Fibroblast of lung (primary cell): ENCODE results near the gene KCNK10. TPM values are rescaled to one million over a fixed set of nuclear protein-coding genes. Genes with fewer than 3 reads are reported as not detected.

Source experiments
- DNase-seq, 2 donors: peaks; one replicate each; pipeline versions ENCODE4 v3.0.0 to v3.0.0-alpha.2; 2010; ENCODE audit warnings: low read depth in 2 of 2
- H2AFZ ChIP-seq: 2 replicates; pipeline ENCODE4 v1.5.1; 2012; ENCODE audit warnings: low read length, control low read depth, inconsistent platforms
- H3K27ac ChIP-seq: 2 replicates; pipeline ENCODE4 v1.5.1; 2011; ENCODE audit warnings: low read length, control low read depth; ENCODE audit not compliant: insufficient read depth
- H3K27me3 ChIP-seq: 2 replicates; pipeline ENCODE4 v1.5.1; 2011; ENCODE audit warnings: mild to moderate bottlenecking, low read length; ENCODE audit not compliant: control insufficient read depth, insufficient read depth
- H3K36me3 ChIP-seq: 2 replicates; pipeline ENCODE4 v1.5.1; 2011; ENCODE audit warnings: low read length; ENCODE audit not compliant: control insufficient read depth, insufficient read depth
- H3K4me1 ChIP-seq: 2 replicates; pipeline ENCODE4 v1.5.1; 2011; ENCODE audit warnings: low read length; ENCODE audit not compliant: control insufficient read depth, insufficient read depth; ENCODE audit errors: extremely low read depth
- H3K4me2 ChIP-seq: 2 replicates; pipeline ENCODE4 v1.5.1; 2011; ENCODE audit warnings: low read length, control low read depth; ENCODE audit not compliant: insufficient read depth; ENCODE audit errors: extremely low read depth
- H3K4me3 ChIP-seq, 4 experiments: fragments of 200-600 bp in 1 of 4; sonication (generic) in 1 of 4; replicated peaks in 1 of 4; 2 replicates each; pipeline ENCODE4 v1.5.1; 2011 to 2016; ENCODE audit warnings: low read length in 4 of 4, low read depth in 3 of 4, mild to moderate bottlenecking in 3 of 4, control low read depth in 2 of 4, inconsistent platforms in 1 of 4, mixed read lengths in 1 of 4; ENCODE audit not compliant: insufficient read depth in 1 of 4; ENCODE audit errors: control extremely low read depth in 1 of 4
- H3K79me2 ChIP-seq: 2 replicates; pipeline ENCODE4 v1.5.1; 2012; ENCODE audit warnings: mild to moderate bottlenecking, low read length, inconsistent platforms; ENCODE audit not compliant: control insufficient read depth, insufficient read depth
- H3K9ac ChIP-seq: 2 replicates; pipeline ENCODE4 v1.5.1; 2011; ENCODE audit warnings: mild to moderate bottlenecking, low read length, control low read depth; ENCODE audit not compliant: insufficient read depth
- H3K9me3 ChIP-seq: 2 replicates; pipeline ENCODE4 v1.5.1; 2012; ENCODE audit warnings: low read depth, low read length; ENCODE audit not compliant: control insufficient read depth, insufficient read depth
- H4K20me1 ChIP-seq: 2 replicates; pipeline ENCODE4 v1.5.1; 2011; ENCODE audit warnings: low read length; ENCODE audit not compliant: control insufficient read depth, insufficient read depth; ENCODE audit errors: extremely low read depth
- EZH2 ChIP-seq: IDR thresholded peaks from 2 replicates; pipeline ENCODE4 v1.5.1; 2012; ENCODE audit warnings: low read length, control low read depth, mild to moderate bottlenecking; ENCODE audit errors: missing control alignments
- polyA plus RNA-seq, 2 donors: library from polyadenylated mRNA; depleted of rRNA in 1 of 2; stranded (reverse) in 1 of 2; unstranded in 1 of 2; fragments of >200 nt; gene quantifications; 2 replicates each; pipeline ENCODE4 v1.2.1, GENCODE V29; 2011 to 2012; ENCODE audit warnings: missing spikeins in 1 of 2
- total RNA-seq: library from RNA; depleted of rRNA; stranded (reverse); fragments of >200 nt; gene quantifications from 2 replicates; pipeline ENCODE4 v1.2.1, GENCODE V29; 2014
- TF ChIP-seq, protein P1 (sequence below), 2 donors: IDR thresholded peaks in 1 of 2; conservative IDR thresholded peaks in 1 of 2; 1 replicate in 1 of 2; 2 replicates in 1 of 2; pipeline ENCODE4 v1.5.1; 2011 to 2012; ENCODE audit warnings: low read length in 2 of 2, control low read depth in 1 of 2, inconsistent platforms in 1 of 2, low read depth in 1 of 2, mild to moderate bottlenecking in 1 of 2

Gene KCNK10
- total and polyA plus RNA-seq, 2 donors (not counting 1 experiment from before 2014, with no cell fraction given): not detected

DNA sequence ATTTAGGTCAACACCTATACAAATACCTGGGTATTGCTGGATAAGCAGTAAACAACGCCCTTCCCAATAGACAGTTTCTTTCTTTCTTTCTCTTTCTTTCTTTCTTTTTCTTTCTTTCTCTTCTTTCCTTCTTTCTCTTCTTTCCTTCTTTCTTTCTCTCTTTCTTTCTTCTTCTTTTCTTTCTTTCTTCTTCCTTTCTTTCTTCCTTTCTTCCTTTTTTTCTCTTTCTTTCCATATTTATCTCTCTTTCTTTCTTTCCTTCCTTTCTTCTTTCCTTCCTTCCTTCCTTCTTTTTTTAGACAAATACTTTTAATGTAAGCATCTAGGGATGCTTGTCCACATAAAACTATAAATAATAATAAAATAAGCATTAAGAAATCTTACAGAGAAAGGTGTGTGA is 123.2 kb downstream of the KCNK10 start:
- no peak overlapping the region for H3K4me2 ChIP-seq
- H4K20me1 ChIP-seq: no peaks in the 10 kb centered on the region
- peaks cover 2% of the 10 kb centered on the region for H3K27me3 ChIP-seq
- no peak for DNase-seq
- H3K9me3 ChIP-seq: no peaks in the 10 kb centered on the region
- no peak overlapping the region for H3K27ac ChIP-seq
- no peaks in the 10 kb centered on the region for H3K79me2 ChIP-seq
- H3K36me3 ChIP-seq: no peaks in the 10 kb centered on the region
- H3K4me1 ChIP-seq: no peaks in the 10 kb centered on the region
- no peak overlapping the region for H3K4me3 ChIP-seq
- H3K9ac ChIP-seq: no peak overlapping the region
- no peak overlapping the region for H2AFZ ChIP-seq
- TF ChIP-seq EZH2: no peak
- TF ChIP-seq, protein P1, sequence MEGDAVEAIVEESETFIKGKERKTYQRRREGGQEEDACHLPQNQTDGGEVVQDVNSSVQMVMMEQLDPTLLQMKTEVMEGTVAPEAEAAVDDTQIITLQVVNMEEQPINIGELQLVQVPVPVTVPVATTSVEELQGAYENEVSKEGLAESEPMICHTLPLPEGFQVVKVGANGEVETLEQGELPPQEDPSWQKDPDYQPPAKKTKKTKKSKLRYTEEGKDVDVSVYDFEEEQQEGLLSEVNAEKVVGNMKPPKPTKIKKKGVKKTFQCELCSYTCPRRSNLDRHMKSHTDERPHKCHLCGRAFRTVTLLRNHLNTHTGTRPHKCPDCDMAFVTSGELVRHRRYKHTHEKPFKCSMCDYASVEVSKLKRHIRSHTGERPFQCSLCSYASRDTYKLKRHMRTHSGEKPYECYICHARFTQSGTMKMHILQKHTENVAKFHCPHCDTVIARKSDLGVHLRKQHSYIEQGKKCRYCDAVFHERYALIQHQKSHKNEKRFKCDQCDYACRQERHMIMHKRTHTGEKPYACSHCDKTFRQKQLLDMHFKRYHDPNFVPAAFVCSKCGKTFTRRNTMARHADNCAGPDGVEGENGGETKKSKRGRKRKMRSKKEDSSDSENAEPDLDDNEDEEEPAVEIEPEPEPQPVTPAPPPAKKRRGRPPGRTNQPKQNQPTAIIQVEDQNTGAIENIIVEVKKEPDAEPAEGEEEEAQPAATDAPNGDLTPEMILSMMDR (conservative IDR thresholded peaks at IDR 0.05 in 1 of 2, IDR thresholded peaks at IDR 0.05 in 1 of 2; ENCODE audit: low read depth in 1 of 2, low read length in 2 of 2): no peak

GRCh38 chr14:88198446-88198845 is 124.6 kb downstream of the KCNK10 start:
- no peak overlapping the region for H2AFZ ChIP-seq
- H3K27me3 ChIP-seq: peaks cover 2% of the 10 kb centered on the region
- TF ChIP-seq, protein P1 (conservative IDR thresholded peaks at IDR 0.05 in 1 of 2, IDR thresholded peaks at IDR 0.05 in 1 of 2; ENCODE audit: low read depth in 1 of 2, low read length in 2 of 2): no peak
- no peak for TF ChIP-seq EZH2
- H3K4me3 ChIP-seq: no peak overlapping the region
- no peaks in the 10 kb centered on the region for H4K20me1 ChIP-seq
- H3K9me3 ChIP-seq: no peaks in the 10 kb centered on the region
- H3K4me2 ChIP-seq: no peak overlapping the region
- H3K36me3 ChIP-seq: no peaks in the 10 kb centered on the region
- H3K79me2 ChIP-seq: no peaks in the 10 kb centered on the region
- no peak overlapping the region for H3K27ac ChIP-seq
- no peak for DNase-seq
- no peak overlapping the region for H3K9ac ChIP-seq
- H3K4me1 ChIP-seq: no peaks in the 10 kb centered on the region

DNA sequence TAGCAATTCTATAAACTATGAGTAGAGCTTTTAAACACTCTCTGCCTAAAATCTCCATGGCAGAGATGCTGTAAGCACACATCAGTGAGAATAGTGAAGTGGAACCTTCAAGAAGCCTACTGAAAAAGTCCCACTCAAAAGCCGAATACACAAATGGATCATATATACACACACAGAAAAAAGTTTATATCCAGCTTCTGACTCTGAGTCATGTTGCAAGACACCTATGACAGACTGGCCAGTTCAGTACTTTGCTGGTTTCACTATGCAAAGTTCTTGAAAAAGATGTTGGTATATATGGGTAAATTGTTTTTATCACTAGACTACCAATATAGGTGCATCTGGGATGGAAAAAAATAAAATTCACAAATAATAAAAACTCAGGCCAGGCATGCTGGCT is 126.1 kb downstream of the KCNK10 start:
- no peak overlapping the region for H3K27ac ChIP-seq
- H3K4me2 ChIP-seq: no peak overlapping the region
- peaks cover 2% of the 10 kb centered on the region for H3K27me3 ChIP-seq
- H4K20me1 ChIP-seq: no peaks in the 10 kb centered on the region
- H3K4me3 ChIP-seq: no peak overlapping the region
- H3K9ac ChIP-seq: no peak overlapping the region
- no peaks in the 10 kb centered on the region for H3K9me3 ChIP-seq
- H3K36me3 ChIP-seq: no peaks in the 10 kb centered on the region
- DNase-seq: no peak
- no peaks in the 10 kb centered on the region for H3K4me1 ChIP-seq
- TF ChIP-seq, protein P1 (conservative IDR thresholded peaks at IDR 0.05 in 1 of 2, IDR thresholded peaks at IDR 0.05 in 1 of 2; ENCODE audit: low read depth in 1 of 2, low read length in 2 of 2): no peak
- no peak for TF ChIP-seq EZH2
- H3K79me2 ChIP-seq: no peaks in the 10 kb centered on the region
- H2AFZ ChIP-seq: no peak overlapping the region
